Choroid plexus epithelial cell (primary cell): Measurements from ENCODE around the gene GADD45A.

ENCODE experiments used
- DNase-seq: peaks from one replicate; pipeline ENCODE4 v3.0.0-alpha.2; 2010; ENCODE audit warnings: low read depth
- H3K4me3 ChIP-seq: 2 replicates; pipeline ENCODE4 v1.5.1; 2011; ENCODE audit warnings: low read depth, mild to moderate bottlenecking, control low read depth, low read length, moderate library complexity
- CTCF ChIP-seq: conservative IDR thresholded peaks from 2 replicates; pipeline ENCODE4 v1.5.1; 2011; ENCODE audit warnings: low read depth, mild to moderate bottlenecking, control low read depth, inconsistent platforms, low read length, moderate library complexity

The GADD45A gene

DNA sequence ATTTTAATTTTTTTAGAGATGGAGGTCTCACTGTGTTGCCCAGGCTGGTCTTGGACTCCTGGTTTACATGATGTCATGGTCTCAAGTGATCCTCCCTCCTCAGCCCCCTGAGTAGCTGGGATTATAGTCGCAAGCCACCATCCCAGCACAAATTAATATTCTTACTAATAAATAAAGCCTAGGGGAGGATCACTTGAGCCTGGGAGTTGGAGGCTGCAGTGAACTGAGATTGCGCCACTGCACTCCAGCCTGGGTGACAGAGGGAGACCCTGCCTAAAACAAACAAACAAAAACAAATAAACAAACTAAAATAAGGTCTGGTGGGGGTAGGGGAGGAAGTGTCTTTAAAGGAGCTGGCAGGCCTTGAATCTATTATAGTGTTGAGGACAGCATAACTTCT is 8.7 kb upstream of the GADD45A start:
- H3K4me3 ChIP-seq, result no peak overlapping the region
- DNase-seq, result no peak
- no peak for TF ChIP-seq CTCF

GRCh38 chr1:67676946-67677345 is 8.1 kb upstream of the GADD45A start:
- DNase-seq, result no peak
- no peak overlapping the region for H3K4me3 ChIP-seq
- no peak for TF ChIP-seq CTCF

GRCh38 chr1:67677408-67677807 is 7.6 kb upstream of the GADD45A start:
- no peak for DNase-seq
- TF ChIP-seq CTCF, result no peak
- no peak overlapping the region for H3K4me3 ChIP-seq

GRCh38 chr1:67677930-67678329 is 7.1 kb upstream of the GADD45A start:
- DNase-seq, result no peak
- H3K4me3 ChIP-seq, result no peak overlapping the region
- no peak for TF ChIP-seq CTCF

DNA sequence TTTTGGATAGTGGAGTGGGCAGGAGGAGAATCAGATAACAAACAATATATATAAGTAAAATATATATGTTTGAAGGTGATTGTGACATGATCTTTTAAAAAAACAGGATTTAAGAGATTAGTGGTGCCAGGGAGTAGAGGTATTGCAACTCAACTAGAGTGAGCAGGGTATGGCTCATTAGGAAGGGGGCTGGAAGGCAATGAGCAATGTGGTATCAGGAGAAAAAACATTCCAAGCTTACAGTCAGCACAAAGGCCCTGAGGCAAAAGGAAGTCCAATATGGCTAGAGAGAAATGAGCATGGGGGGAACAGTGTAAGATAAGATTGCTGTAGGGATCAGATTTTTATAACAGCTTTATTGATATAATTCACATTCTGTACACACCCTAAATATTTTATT is 5.3 kb upstream of the GADD45A start:
- TF ChIP-seq CTCF, result no peak
- DNase-seq, result no peak

GRCh38 chr1:67680486-67680885 is 4.5 kb upstream of the GADD45A start:
- no peak overlapping the region for H3K4me3 ChIP-seq
- TF ChIP-seq CTCF, result no peak
- DNase-seq, result no peak

More for the DNA sequence above, 5.3 kb upstream of the GADD45A start:
- no peak overlapping the region for H3K4me3 ChIP-seq

DNA sequence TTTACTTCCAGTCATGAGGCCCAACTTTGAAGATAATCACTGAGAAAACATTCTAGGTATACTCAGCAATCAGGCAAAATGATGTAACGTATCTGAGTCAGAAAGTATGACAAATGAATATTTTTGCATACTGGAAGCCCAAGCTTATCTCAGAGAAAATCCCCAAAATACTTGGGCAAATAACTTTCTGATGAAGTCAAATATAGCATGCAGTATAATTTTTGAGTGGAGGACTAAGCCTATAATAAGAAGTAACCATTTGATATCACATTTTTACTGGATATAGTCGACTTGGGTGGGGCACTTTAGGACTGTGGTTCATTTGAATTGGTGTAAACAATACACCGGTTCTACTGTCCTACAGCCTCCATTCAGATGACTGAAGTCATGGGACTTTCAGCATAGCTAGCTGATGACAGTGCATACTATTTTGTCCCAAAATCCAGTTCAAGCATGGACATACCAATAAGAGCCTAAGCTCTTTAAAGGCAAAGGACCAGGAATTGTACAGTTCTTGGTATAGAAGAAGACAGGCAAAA is 2.3 kb upstream of the GADD45A start:
- peak; percentile 91 for DNase-seq
- no peak for TF ChIP-seq CTCF
- H3K4me3 ChIP-seq, result no peak overlapping the region
